Type B pancreatic cell (in vitro differentiated cells): ENCODE data around the gene KIF3B. TPM values are rescaled to one million over a fixed set of nuclear protein-coding genes. Genes with fewer than 3 reads are reported as not detected.
"Not testable (repeated sequence)": the region's sequence is repeated elsewhere in the genome, so short reads cannot be mapped to it uniquely, and the experiment has no call there.

ENCODE experiments used
- DNase-seq: peaks from one replicate; pipeline ENCODE4 v3.0.0; 2021; ENCODE audit warnings: mixed read lengths; ENCODE audit not compliant: unreplicated experiment; ENCODE audit errors: extremely low spot score
- H3K27ac Mint-ChIP-seq: 2 replicates; pipeline ENCODE4 v1.8.0; 2021; ENCODE audit warnings: mild to moderate bottlenecking, mixed read lengths
- H3K27me3 Mint-ChIP-seq: 2 replicates; pipeline ENCODE4 v1.8.0; 2021; ENCODE audit warnings: mixed read lengths
- H3K36me3 Mint-ChIP-seq: 2 replicates; pipeline ENCODE4 v1.8.0; 2021; ENCODE audit warnings: mixed read lengths
- H3K4me1 Mint-ChIP-seq: one replicate; pipeline ENCODE4 v1.8.0; 2021; ENCODE audit warnings: mixed read lengths; ENCODE audit not compliant: unreplicated experiment
- H3K4me3 Mint-ChIP-seq: 2 replicates; pipeline ENCODE4 v1.8.0; 2021; ENCODE audit warnings: mild to moderate bottlenecking, mixed read lengths
- H3K9me3 Mint-ChIP-seq: 2 replicates; pipeline ENCODE4 v1.8.0; 2021; ENCODE audit warnings: mixed read lengths
- total RNA-seq: library from RNA; stranded (reverse); gene quantifications from 2 replicates; pipeline ENCODE4 v1.2.1, GENCODE V29; 2021; ENCODE audit warnings: low replicate concordance
- TF ChIP-seq, protein P1 (sequence below): fragments of 200-600 bp; sonication (generic); conservative IDR thresholded peaks from 2 replicates; pipeline ENCODE4 v1.5.0; 2021; ENCODE audit warnings: antibody characterized with exemption, mild to moderate bottlenecking

The KIF3B gene
- total RNA-seq, 1 donor from 2014 or later = 41.2 TPM

DNA sequence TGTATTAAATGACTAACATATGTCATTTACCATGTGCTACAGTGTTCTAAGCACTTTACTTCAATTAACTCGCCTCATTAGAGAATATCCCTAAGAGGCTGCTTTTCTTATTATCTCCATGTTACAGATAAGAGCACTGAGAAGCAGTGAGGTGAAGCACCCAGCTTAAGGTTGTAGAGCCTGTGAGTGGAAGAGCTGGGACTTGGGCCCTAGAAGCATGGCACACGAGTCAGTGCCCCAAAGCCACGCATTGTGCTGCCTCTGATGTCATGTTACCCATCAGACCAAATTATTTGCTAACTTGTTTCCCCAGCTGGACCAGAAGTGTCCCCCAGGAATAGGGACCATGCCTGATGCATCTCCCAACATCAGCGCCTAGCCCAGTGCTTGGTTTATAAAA, 35.6 kb upstream of the KIF3B start:
- Mint-ChIP-seq H3K27ac (no peak overlapping the region), H3K4me1 (peaks cover 15% of the 10 kb centered on the region), H3K9me3 (no peaks in the 10 kb centered on the region), H3K36me3 (peaks cover 3% of the 10 kb centered on the region), H3K27me3 (no peaks in the 10 kb centered on the region), H3K4me3 (no peak overlapping the region)
- TF ChIP-seq, protein P1, sequence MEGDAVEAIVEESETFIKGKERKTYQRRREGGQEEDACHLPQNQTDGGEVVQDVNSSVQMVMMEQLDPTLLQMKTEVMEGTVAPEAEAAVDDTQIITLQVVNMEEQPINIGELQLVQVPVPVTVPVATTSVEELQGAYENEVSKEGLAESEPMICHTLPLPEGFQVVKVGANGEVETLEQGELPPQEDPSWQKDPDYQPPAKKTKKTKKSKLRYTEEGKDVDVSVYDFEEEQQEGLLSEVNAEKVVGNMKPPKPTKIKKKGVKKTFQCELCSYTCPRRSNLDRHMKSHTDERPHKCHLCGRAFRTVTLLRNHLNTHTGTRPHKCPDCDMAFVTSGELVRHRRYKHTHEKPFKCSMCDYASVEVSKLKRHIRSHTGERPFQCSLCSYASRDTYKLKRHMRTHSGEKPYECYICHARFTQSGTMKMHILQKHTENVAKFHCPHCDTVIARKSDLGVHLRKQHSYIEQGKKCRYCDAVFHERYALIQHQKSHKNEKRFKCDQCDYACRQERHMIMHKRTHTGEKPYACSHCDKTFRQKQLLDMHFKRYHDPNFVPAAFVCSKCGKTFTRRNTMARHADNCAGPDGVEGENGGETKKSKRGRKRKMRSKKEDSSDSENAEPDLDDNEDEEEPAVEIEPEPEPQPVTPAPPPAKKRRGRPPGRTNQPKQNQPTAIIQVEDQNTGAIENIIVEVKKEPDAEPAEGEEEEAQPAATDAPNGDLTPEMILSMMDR = no peak
- DNase-seq = no peak

DNA sequence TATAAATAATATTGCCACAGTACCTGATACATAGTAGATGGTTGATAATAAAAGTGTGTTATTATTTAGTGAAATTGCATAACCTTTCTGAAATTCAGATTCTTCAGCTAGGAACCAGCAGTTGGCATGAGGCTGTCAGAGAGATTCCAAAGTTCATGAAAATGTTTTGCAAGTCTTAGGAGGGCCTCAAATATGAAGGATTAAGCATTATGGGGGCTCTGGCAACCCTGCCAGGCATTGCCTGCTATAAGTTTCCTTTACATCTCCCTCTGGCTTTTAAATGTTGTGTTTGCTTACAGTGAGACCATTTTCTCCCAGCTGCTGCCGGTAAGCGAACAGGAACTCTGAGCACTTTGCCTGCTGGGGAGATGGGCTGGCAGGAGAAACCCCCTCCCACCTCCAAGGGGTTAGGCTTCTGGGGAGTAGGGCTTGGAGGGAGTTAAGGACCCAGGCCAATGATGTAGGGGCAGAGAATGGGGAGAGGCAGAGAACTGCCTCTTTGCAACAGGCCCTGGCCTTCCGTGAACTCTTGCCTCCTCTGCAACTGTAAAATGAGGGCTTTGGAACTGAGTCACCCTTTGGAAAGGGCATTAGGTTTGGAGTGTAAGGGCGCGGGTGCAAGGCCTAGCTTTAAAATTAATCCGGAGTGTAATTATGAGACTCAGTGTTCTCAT, 33.2 kb upstream of the KIF3B start:
- DNase-seq = no peak
- H3K27ac Mint-ChIP-seq = no peak overlapping the region
- no peaks in the 10 kb centered on the region for H3K9me3 Mint-ChIP-seq
- H3K36me3 Mint-ChIP-seq = no peaks in the 10 kb centered on the region
- H3K4me1 Mint-ChIP-seq = peaks cover 15% of the 10 kb centered on the region
- TF ChIP-seq, protein P1 = no peak
- H3K4me3 Mint-ChIP-seq = no peak overlapping the region
- no peaks in the 10 kb centered on the region for H3K27me3 Mint-ChIP-seq

DNA sequence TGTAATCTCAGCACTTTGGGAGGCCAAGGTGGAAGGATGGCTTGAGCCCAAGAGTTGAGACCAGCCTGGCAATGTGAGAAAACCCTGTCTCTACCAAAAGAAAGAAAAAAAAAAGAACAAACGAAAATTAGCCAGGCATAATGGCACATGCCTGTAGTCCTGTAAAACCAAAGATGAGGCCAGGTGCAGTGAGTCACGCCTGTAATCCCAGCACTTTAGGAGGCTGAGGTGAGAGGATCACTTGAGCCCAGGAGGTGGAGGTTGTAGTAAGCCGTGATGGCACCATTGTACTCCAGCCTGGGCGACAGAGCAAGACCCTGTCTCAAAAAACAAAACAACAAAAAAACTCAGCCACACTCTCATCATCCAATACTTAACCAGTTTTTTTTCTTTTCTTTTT, 32.5 kb upstream of the KIF3B start:
- Mint-ChIP-seq H3K27me3 (no peaks in the 10 kb centered on the region), H3K27ac (no peak overlapping the region), H3K9me3 (no peaks in the 10 kb centered on the region), H3K4me3 (no peak overlapping the region), H3K36me3 (no peaks in the 10 kb centered on the region), H3K4me1 (peaks cover 11% of the 10 kb centered on the region)
- TF ChIP-seq, protein P1 = no peak
- DNase-seq = no peak

DNA sequence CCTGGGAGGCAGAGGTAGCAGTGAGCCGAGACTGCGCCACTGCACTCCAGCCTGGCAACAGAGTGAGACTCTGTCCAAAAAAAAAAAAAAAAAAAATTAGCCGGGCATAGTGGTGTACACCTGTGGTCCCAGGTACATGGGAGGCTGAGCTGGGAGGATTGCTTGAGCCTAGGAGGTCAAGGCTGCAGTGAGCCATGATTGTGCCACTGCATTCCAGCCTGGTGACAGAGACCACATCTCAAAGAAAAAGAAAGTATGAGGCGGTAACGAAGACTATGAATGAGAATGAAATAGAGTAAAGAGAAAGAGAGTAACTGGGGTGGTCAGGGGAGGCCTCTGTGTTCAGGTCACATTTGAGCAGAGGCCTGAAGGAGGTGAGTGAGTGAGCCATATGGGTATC, 31.2 kb upstream of the KIF3B start:
- H3K27ac Mint-ChIP-seq, H3K4me3 Mint-ChIP-seq, H3K27me3 Mint-ChIP-seq, H3K36me3 Mint-ChIP-seq, DNase-seq, H3K4me1 Mint-ChIP-seq, H3K9me3 Mint-ChIP-seq: not testable (repeated sequence)

DNA sequence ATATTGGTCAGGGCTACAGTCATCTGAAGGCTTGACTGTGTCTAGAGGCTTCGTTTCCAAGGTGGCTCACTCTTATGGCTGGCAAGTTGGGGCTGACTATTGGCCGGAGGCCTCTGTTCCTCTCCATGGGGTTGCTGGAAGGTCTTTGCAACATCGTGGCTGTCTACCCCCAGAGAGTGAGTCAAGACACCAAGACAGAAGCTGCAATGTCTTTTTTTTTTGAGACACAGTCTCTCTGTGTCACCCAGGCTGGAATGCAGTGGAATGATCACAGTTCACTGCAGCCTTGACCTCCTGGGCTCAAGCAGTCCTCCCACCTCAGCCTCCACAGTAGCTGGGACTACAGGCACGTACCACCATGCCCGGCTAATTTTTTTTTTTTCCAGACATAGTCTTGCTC, 29.4 kb upstream of the KIF3B start:
- Mint-ChIP-seq H3K36me3 (no peaks in the 10 kb centered on the region), H3K9me3 (no peaks in the 10 kb centered on the region), H3K27ac (no peak overlapping the region), H3K4me3 (no peak overlapping the region), H3K4me1 (peaks cover 4% of the 10 kb centered on the region), H3K27me3 (peaks cover 10% of the 10 kb centered on the region)
- no peak for DNase-seq
- TF ChIP-seq, protein P1 = no peak

DNA sequence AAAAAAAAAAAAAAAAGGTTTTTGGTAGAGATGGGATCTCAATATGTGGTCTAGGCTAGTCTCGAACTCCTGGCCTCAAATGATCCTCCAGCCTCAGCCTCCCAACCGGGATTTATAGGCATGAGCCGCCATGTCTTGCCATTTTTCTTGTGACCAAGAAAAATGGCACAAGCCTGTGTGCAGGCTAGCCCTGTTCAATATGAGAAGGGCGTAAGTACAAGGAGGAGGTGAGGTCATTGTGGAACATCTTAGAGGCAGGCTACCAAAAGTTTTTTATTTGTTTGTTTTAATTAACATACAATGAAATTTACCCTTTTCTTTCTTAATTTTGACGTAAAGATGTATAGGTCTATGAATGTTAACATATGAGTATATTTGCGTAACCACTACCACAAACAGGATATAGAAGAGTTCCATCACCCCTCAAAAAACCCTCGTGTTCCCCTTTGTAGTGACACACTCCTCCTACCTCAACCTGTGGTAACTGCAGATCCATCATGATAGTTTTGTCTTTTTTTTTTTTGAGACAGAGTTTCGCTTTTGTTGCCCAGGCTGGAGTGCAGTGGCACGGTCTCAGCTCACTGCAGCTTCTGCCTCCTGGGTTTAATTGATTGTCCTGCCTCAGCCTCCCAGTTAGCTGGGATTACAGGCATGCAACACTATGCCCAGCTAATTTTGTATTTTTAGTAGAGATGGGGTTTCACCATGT, 28.3 kb upstream of the KIF3B start:
- DNase-seq = no peak
- TF ChIP-seq, protein P1 = no peak
- Mint-ChIP-seq H3K4me3 (no peak overlapping the region), H3K4me1 (peaks cover 3% of the 10 kb centered on the region), H3K36me3 (no peaks in the 10 kb centered on the region), H3K9me3 (peaks cover 4% of the 10 kb centered on the region), H3K27me3 (peaks cover 10% of the 10 kb centered on the region), H3K27ac (no peak overlapping the region)
